GM23338 (cell line): ENCODE measurements around the gene MET. TPM values are rescaled to one million over a fixed set of nuclear protein-coding genes. Genes with fewer than 3 reads are reported as not detected.

Source experiments
- ATAC-seq: fragments of 200-7000 bp; cut with Tn5 transposase; 3 replicates; pipeline ENCODE4 v1.9.1; 2020
- DNase-seq: peaks from one replicate; pipeline ENCODE4 v3.0.0-alpha.2; 2015; ENCODE audit warnings: low spot score
- H2AFZ ChIP-seq: fragments of 200-600 bp; sonication (generic); 2 replicates; pipeline ENCODE4 v1.8.0; 2016; ENCODE audit warnings: antibody characterized with exemption, mild to moderate bottlenecking, moderate library complexity
- H3F3A ChIP-seq: fragments of 200-600 bp; sonication (generic); replicated peaks from 2 replicates; pipeline ENCODE4 v1.8.0; 2017; ENCODE audit warnings: antibody characterized with exemption, mixed run types, low read depth
- H3K27ac ChIP-seq: fragments of 200-600 bp; sonication (generic); 2 replicates; pipeline ENCODE4 v1.6.1; 2016; ENCODE audit warnings: low read depth
- H3K27me3 ChIP-seq: fragments of 200-600 bp; sonication (generic); 2 replicates; pipeline ENCODE4 v1.8.0; 2016; ENCODE audit warnings: mild to moderate bottlenecking, mixed run types, moderate library complexity; ENCODE audit not compliant: insufficient read depth
- H3K36me3 ChIP-seq: fragments of 200-600 bp; sonication (generic); 2 replicates; pipeline ENCODE4 v1.8.0; 2016; ENCODE audit warnings: mild to moderate bottlenecking; ENCODE audit not compliant: insufficient read depth
- H3K4me1 ChIP-seq: fragments of 200-600 bp; sonication (generic); 2 replicates; pipeline ENCODE4 v1.8.0; 2016; ENCODE audit warnings: mild to moderate bottlenecking, moderate library complexity; ENCODE audit not compliant: insufficient read depth
- H3K4me2 ChIP-seq: fragments of 200-600 bp; sonication (generic); 2 replicates; pipeline ENCODE4 v1.7.1; 2017; ENCODE audit warnings: mixed run types
- H3K4me3 ChIP-seq: fragments of 200-600 bp; sonication (generic); 2 replicates; pipeline ENCODE4 v1.6.1; 2016; ENCODE audit warnings: mixed run types
- H3K79me2 ChIP-seq: fragments of 200-600 bp; sonication (generic); replicated peaks from 2 replicates; pipeline ENCODE4 v1.8.0; 2017; ENCODE audit warnings: mild to moderate bottlenecking; ENCODE audit not compliant: insufficient read depth
- H3K9me2 ChIP-seq: fragments of 200-600 bp; sonication (generic); 2 replicates; pipeline ENCODE4 v1.8.0; 2017; ENCODE audit not compliant: insufficient read depth
- H4K20me1 ChIP-seq: fragments of 200-600 bp; sonication (generic); replicated peaks from 2 replicates; pipeline ENCODE4 v1.8.0; 2017; ENCODE audit warnings: mild to moderate bottlenecking; ENCODE audit not compliant: insufficient read depth
- H3K27ac Mint-ChIP-seq: 2 replicates; pipeline ENCODE4 v1.8.0; 2020; ENCODE audit warnings: inconsistent platforms, mild to moderate bottlenecking, moderate library complexity, mixed read lengths
- H3K27me3 Mint-ChIP-seq: 3 replicates; pipeline ENCODE4 v1.8.0; 2022; ENCODE audit warnings: low read depth, mild to moderate bottlenecking, moderate library complexity, mixed read lengths, inconsistent platforms; ENCODE audit not compliant: insufficient read depth, poor library complexity
- H3K36me3 Mint-ChIP-seq: 3 replicates; pipeline ENCODE4 v1.8.0; 2021; ENCODE audit warnings: low read depth, mild to moderate bottlenecking, inconsistent platforms, moderate library complexity, mixed read lengths
- H3K4me1 Mint-ChIP-seq: 3 replicates; pipeline ENCODE4 v1.8.0; 2020; ENCODE audit warnings: mild to moderate bottlenecking, inconsistent platforms, mixed read lengths
- H3K4me3 Mint-ChIP-seq: 3 replicates; pipeline ENCODE4 v1.8.0; 2021; ENCODE audit warnings: moderate library complexity, mild to moderate bottlenecking, inconsistent platforms, mixed read lengths
- H3K9me3 Mint-ChIP-seq: 3 replicates; pipeline ENCODE4 v1.8.0; 2020; ENCODE audit warnings: moderate library complexity, mild to moderate bottlenecking, inconsistent platforms, mixed read lengths
- CREB1 ChIP-seq: fragments of 250-450 bp; sonication (Bioruptor Pico); IDR thresholded peaks from 2 replicates; pipeline ENCODE4 v1.5.0; 2020; ENCODE audit warnings: low read depth, mild to moderate bottlenecking, moderate library complexity
- CTCF ChIP-seq, 2 experiments: fragments of 200-600 bp in 1 of 2; sonication (generic) in 1 of 2; conservative IDR thresholded peaks; 2 replicates each; pipeline versions ENCODE4 v1.5.1 to v1.6.1; 2016 to 2017; ENCODE audit warnings: antibody characterized with exemption in 2 of 2, low read depth in 2 of 2, mild to moderate bottlenecking in 2 of 2, moderate library complexity in 1 of 2
- ETS1 ChIP-seq: IDR thresholded peaks from 2 replicates; pipeline ENCODE4 v1.6.1; 2016; ENCODE audit warnings: antibody characterized with exemption
- EZH2phosphoT487 ChIP-seq: fragments of 200-600 bp; sonication (generic); IDR thresholded peaks from one replicate; pipeline ENCODE4 v1.8.1; 2018; ENCODE audit warnings: antibody characterized with exemption; ENCODE audit not compliant: unreplicated experiment
- JUNB ChIP-seq: IDR thresholded peaks from one replicate; pipeline ENCODE4 v1.6.1; 2016; ENCODE audit warnings: antibody characterized with exemption; ENCODE audit not compliant: unreplicated experiment
- NANOG ChIP-seq: IDR thresholded peaks from 2 replicates; pipeline ENCODE4 v1.6.1; 2016; ENCODE audit warnings: antibody characterized with exemption, borderline replicate concordance
- POLR2AphosphoS5 ChIP-seq: IDR thresholded peaks from 2 replicates; pipeline ENCODE4 v1.6.1; 2016; ENCODE audit warnings: antibody characterized with exemption, low read depth
- REST ChIP-seq: IDR thresholded peaks from one replicate; pipeline ENCODE4 v1.6.1; 2018; ENCODE audit warnings: antibody characterized with exemption; ENCODE audit not compliant: unreplicated experiment
- ZNF331 ChIP-seq: fragments of 250-450 bp; sonication (Bioruptor Pico); IDR thresholded peaks from 2 replicates; pipeline ENCODE4 v1.5.0; 2020; ENCODE audit warnings: low read depth, mild to moderate bottlenecking, moderate library complexity
- polyA plus RNA-seq: library from polyadenylated mRNA; unstranded; fragments of >200 nt; fragmentation: Nextera tagmentation; extraction: Ambion mirVana; gene quantifications from 2 replicates; pipeline ENCODE4 v1.2.1, GENCODE V29; 2016
- total RNA-seq: library from RNA; depleted of rRNA; stranded (reverse); fragments of >200 nt; shearing (Covaris generic); gene quantifications from 2 replicates; pipeline ENCODE4 v1.2.3, GENCODE V29; 2014

Gene MET
- total and polyA plus RNA-seq, 2 experiments from 2014 or later = 4.8 to 23.1 TPM

- Mint-ChIP-seq H3K4me1 (peaks cover 6% of the 10 kb centered on the region; the same call in 2 of the 3 replicates), H3K9me3 (peaks cover 2% of the 10 kb centered on the region; the same call in 2 of the 3 replicates), H3K27ac (no peak overlapping the region), H3K4me3 (no peak overlapping the region), H3K36me3 (no peaks in the 10 kb centered on the region), H3K27me3 (no peaks in the 10 kb centered on the region)
- Histone ChIP-seq H3K4me2 (no peak overlapping the region), H3K4me1 (no peaks in the 10 kb centered on the region), H3F3A (no peaks in the 10 kb centered on the region), H3K27ac (no peak overlapping the region), H3K27me3 (no peaks in the 10 kb centered on the region), H4K20me1 (no peaks in the 10 kb centered on the region), H3K36me3 (no peaks in the 10 kb centered on the region), H3K9me2 (no peaks in the 10 kb centered on the region), H3K4me3 (no peak overlapping the region), H3K79me2 (no peaks in the 10 kb centered on the region), H2AFZ (no peak overlapping the region)
- TF ChIP-seq REST = no peak
- no peak for TF ChIP-seq CTCF (conservative IDR thresholded peaks at IDR 0.05; ENCODE audit: low read depth in 2 of 2)
- no peak for TF ChIP-seq NANOG
- no peak for TF ChIP-seq JUNB
- ATAC-seq (no peak), DNase-seq (no peak)
Measured at GRCh38 chr7:116633131-116633988, 38.6 kb upstream of the MET start.

DNA sequence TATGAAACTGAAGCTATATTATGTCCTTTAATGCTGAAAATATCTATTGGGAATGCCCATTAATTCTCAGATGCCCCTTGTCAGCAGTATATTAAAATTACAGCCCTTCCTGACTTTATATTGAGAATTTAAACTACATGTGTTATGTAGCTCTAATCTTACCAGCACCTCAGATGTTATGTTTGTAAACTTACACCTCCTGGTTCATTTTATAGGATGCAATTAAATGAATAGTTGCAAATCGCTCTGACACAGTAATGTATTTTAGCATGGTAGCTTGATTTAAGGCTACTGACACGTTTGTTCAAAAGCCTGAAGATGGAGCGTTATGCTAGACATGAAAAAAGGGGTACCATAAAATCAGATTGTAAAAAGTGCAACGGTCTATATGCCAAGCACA is 35.0 kb upstream of the MET start:
- H3K36me3 Mint-ChIP-seq = peaks cover 9% of the 10 kb centered on the region; the same call in 2 of the 3 replicates

More for the DNA sequence above, 35.0 kb upstream of the MET start:
- ATAC-seq (no peak), DNase-seq (no peak)
- Histone ChIP-seq H3K4me3 (no peak overlapping the region), H4K20me1 (no peaks in the 10 kb centered on the region), H3K36me3 (0 out of 2 replicates have a peak, but pooled peaks cover 3% of the 10 kb centered on the region), H3F3A (no peaks in the 10 kb centered on the region), H3K27ac (no peak overlapping the region), H3K9me2 (no peaks in the 10 kb centered on the region), H3K4me1 (no peaks in the 10 kb centered on the region), H3K4me2 (no peak overlapping the region), H2AFZ (no peak overlapping the region), H3K27me3 (no peaks in the 10 kb centered on the region), H3K79me2 (no peaks in the 10 kb centered on the region)
- Mint-ChIP-seq H3K9me3 (peaks cover 11% of the 10 kb centered on the region), H3K4me3 (no peak overlapping the region), H3K4me1 (peaks cover 2% of the 10 kb centered on the region; the same call in 1 of the 3 replicates), H3K27me3 (no peaks in the 10 kb centered on the region), H3K27ac (no peak overlapping the region)
- TF ChIP-seq EZH2phosphoT487 (no peak), ZNF331 (CRISPR knock-in tag) (no peak), ETS1 (no peak), POLR2AphosphoS5 (no peak), CREB1 (CRISPR knock-in tag) (no peak), REST (no peak), CTCF (conservative IDR thresholded peaks at IDR 0.05; ENCODE audit: low read depth in 2 of 2) (no peak), NANOG (no peak)
